IMR-90 (cell line): ENCODE measurements around the gene CREBL2. TPM values are rescaled to one million over a fixed set of nuclear protein-coding genes. Genes with fewer than 3 reads are reported as not detected.

ENCODE experiments used
- ATAC-seq: fragments of 200-7000 bp; cut with Tn5 transposase; 2 replicates; pipeline ENCODE4 v1.9.1; 2020; ENCODE audit warnings: low read depth, mild to moderate bottlenecking, moderate library complexity
- BruUV-seq: library from RNA; stranded (reverse); fragments of 400-500 nt; replicated peaks from 2 replicates; lab custom pipeline; 2021; lab: Mats Ljungman, UMichigan
- CTCF ChIA-PET: fragments of 300-600 bp; formaldehyde crosslinking; extraction: SDS; loops from one replicate; lab custom pipeline; 2021; ENCODE audit warnings: antibody characterized with exemption; lab: Yijun Ruan, JAX
- POLR2A ChIA-PET: fragments of 300-600 bp; sonication (Branson Sonifier 250); formaldehyde crosslinking; loops from one replicate; lab custom pipeline; 2022; ENCODE audit warnings: antibody characterized with exemption; ENCODE audit not compliant: unreplicated experiment; lab: Charles Lee
- DNase-seq: peaks from one replicate; pipeline ENCODE4 v3.0.0; 2013
- H2AFZ ChIP-seq: replicated peaks from 2 replicates; pipeline ENCODE3; 2013; ENCODE audit warnings: low read length, mild to moderate bottlenecking; ENCODE audit not compliant: poor library complexity
- H2AK5ac ChIP-seq: 2 replicates; pipeline ENCODE4 v1.6.1; 2013; ENCODE audit warnings: low read depth, low read length, inconsistent platforms
- H2AK9ac ChIP-seq: replicated peaks from 2 replicates; pipeline ENCODE3; 2013; ENCODE audit warnings: mild to moderate bottlenecking, low read depth, low read length, moderate library complexity; ENCODE audit not compliant: poor library complexity
- H2BK120ac ChIP-seq: 2 replicates; pipeline ENCODE4 v1.6.1; 2013; ENCODE audit warnings: low read depth, low read length, inconsistent platforms
- H2BK15ac ChIP-seq: 3 replicates; pipeline ENCODE4 v1.6.1; 2013; ENCODE audit warnings: low read depth, low read length, inconsistent platforms
- H2BK20ac ChIP-seq: 2 replicates; pipeline ENCODE4 v1.6.1; 2013; ENCODE audit warnings: low read depth, mild to moderate bottlenecking, inconsistent platforms, low read length, moderate library complexity
- H2BK5ac ChIP-seq: 2 replicates; pipeline ENCODE4 v1.6.1; 2013; ENCODE audit warnings: mild to moderate bottlenecking, low read depth, low read length, inconsistent platforms; ENCODE audit not compliant: poor library complexity, severe bottlenecking
- H3K14ac ChIP-seq: replicated peaks from 2 replicates; pipeline ENCODE4 v1.6.1; 2013; ENCODE audit warnings: low read depth, low read length, inconsistent platforms
- H3K18ac ChIP-seq: 2 replicates; pipeline ENCODE4 v1.6.1; 2013; ENCODE audit warnings: low read depth, low read length, control low read depth
- H3K23ac ChIP-seq: 2 replicates; pipeline ENCODE4 v1.6.1; 2013; ENCODE audit warnings: low read depth, low read length, inconsistent platforms
- H3K27ac ChIP-seq: 2 replicates; pipeline ENCODE4 v1.5.1; 2013; ENCODE audit warnings: mild to moderate bottlenecking, control low read depth, low read length; ENCODE audit not compliant: insufficient read depth
- H3K27me3 ChIP-seq: 2 replicates; pipeline ENCODE4 v1.6.1; 2013; ENCODE audit warnings: low read length; ENCODE audit not compliant: control insufficient read depth, insufficient read depth
- H3K36me3 ChIP-seq: 2 replicates; pipeline ENCODE4 v1.6.1; 2013; ENCODE audit warnings: low read length, mixed read lengths; ENCODE audit not compliant: control insufficient read depth, insufficient read depth
- H3K4ac ChIP-seq: 2 replicates; pipeline ENCODE4 v1.6.1; 2013; ENCODE audit warnings: low read depth, low read length, inconsistent platforms
- H3K4me1 ChIP-seq: 2 replicates; pipeline ENCODE4 v1.6.1; 2013; ENCODE audit warnings: low read length, mixed read lengths; ENCODE audit not compliant: control insufficient read depth, insufficient read depth
- H3K4me2 ChIP-seq: 2 replicates; pipeline ENCODE4 v1.6.1; 2013; ENCODE audit warnings: low read depth, mild to moderate bottlenecking, control low read depth, low read length, moderate library complexity
- H3K4me3 ChIP-seq: 2 replicates; pipeline ENCODE4 v1.5.1; 2013; ENCODE audit warnings: low read depth, mild to moderate bottlenecking, control low read depth, low read length, moderate library complexity; ENCODE audit not compliant: insufficient read depth
- H3K56ac ChIP-seq: 2 replicates; pipeline ENCODE4 v1.6.1; 2013; ENCODE audit warnings: low read length, inconsistent platforms; ENCODE audit not compliant: insufficient read depth; ENCODE audit errors: extremely low read depth
- H3K79me1 ChIP-seq, 2 experiments: 2 replicates each; pipeline ENCODE4 v1.6.1; 2013; ENCODE audit warnings: low read length in 2 of 2, inconsistent platforms in 1 of 2, low read depth in 1 of 2
- H3K9ac ChIP-seq: 2 replicates; pipeline ENCODE4 v1.6.1; 2013; ENCODE audit warnings: low read depth, low read length, control low read depth
- H3K9me1 ChIP-seq: 2 replicates; pipeline ENCODE4 v1.6.1; 2013; ENCODE audit warnings: low read length, inconsistent platforms; ENCODE audit not compliant: insufficient read depth
- H3K9me3 ChIP-seq: 2 replicates; pipeline ENCODE4 v1.6.1; 2013; ENCODE audit warnings: low read length; ENCODE audit not compliant: control insufficient read depth, insufficient read depth
- H4K20me1 ChIP-seq: 2 replicates; pipeline ENCODE4 v1.6.1; 2013; ENCODE audit warnings: low read length, inconsistent platforms; ENCODE audit not compliant: insufficient read depth
- H4K5ac ChIP-seq: 2 replicates; pipeline ENCODE4 v1.6.1; 2013; ENCODE audit warnings: mild to moderate bottlenecking, low read depth, low read length, control low read depth
- H4K8ac ChIP-seq, 2 experiments: 2 replicates each; pipeline ENCODE4 v1.6.1; 2013; ENCODE audit warnings: low read depth in 2 of 2, low read length in 2 of 2, control low read depth in 1 of 2, inconsistent platforms in 1 of 2
- H4K91ac ChIP-seq: 2 replicates; pipeline ENCODE4 v1.6.1; 2013; ENCODE audit warnings: low read depth, low read length, inconsistent platforms; ENCODE audit not compliant: insufficient read depth
- BHLHE40 ChIP-seq: fragments of 150-350 bp; IDR thresholded peaks from 2 replicates; pipeline ENCODE4 v1.6.1; 2016; ENCODE audit warnings: mild to moderate bottlenecking, low read depth, low read length
- CEBPB ChIP-seq: IDR thresholded peaks from 2 replicates; pipeline ENCODE4 v1.6.1; 2012; ENCODE audit warnings: low read depth, low read length, improper control_type of control experiment
- CHD1 ChIP-seq: IDR thresholded peaks from 2 replicates; pipeline ENCODE4 v1.6.1; 2012; ENCODE audit warnings: low read depth, low read length, improper control_type of control experiment
- CTCF ChIP-seq: conservative IDR thresholded peaks from 2 replicates; pipeline ENCODE4 v1.5.1; 2012; ENCODE audit warnings: mild to moderate bottlenecking, low read depth, low read length, improper control_type of control experiment
- FOS ChIP-seq: fragments of 150-350 bp; IDR thresholded peaks from 2 replicates; pipeline ENCODE4 v1.6.1; 2016; ENCODE audit warnings: low read depth, low read length
- MAFK ChIP-seq: IDR thresholded peaks from 2 replicates; pipeline ENCODE4 v1.6.1; 2012; ENCODE audit warnings: low read depth, low read length, improper control_type of control experiment
- MAZ ChIP-seq: IDR thresholded peaks from 2 replicates; pipeline ENCODE4 v1.6.1; 2012; ENCODE audit warnings: low read depth, mild to moderate bottlenecking, low read length, improper control_type of control experiment, moderate library complexity, borderline replicate concordance
- MXI1 ChIP-seq: IDR thresholded peaks from 2 replicates; pipeline ENCODE4 v1.6.1; 2012; ENCODE audit warnings: low read depth, mild to moderate bottlenecking, low read length, moderate library complexity, borderline replicate concordance
- NFE2L2 ChIP-seq: fragments of 150-350 bp; IDR thresholded peaks from 2 replicates; pipeline ENCODE4 v1.6.1; 2016; ENCODE audit warnings: low read depth, mild to moderate bottlenecking, low read length
- POLR2A ChIP-seq: IDR thresholded peaks from 2 replicates; pipeline ENCODE4 v1.6.1; 2012; ENCODE audit warnings: mild to moderate bottlenecking, low read depth, low read length
- RAD21 ChIP-seq: IDR thresholded peaks from 2 replicates; pipeline ENCODE4 v1.6.1; 2012; ENCODE audit warnings: low read length, improper control_type of control experiment
- RCOR1 ChIP-seq: IDR thresholded peaks from 2 replicates; pipeline ENCODE4 v1.6.1; 2012; ENCODE audit warnings: mild to moderate bottlenecking, low read length, improper control_type of control experiment; ENCODE audit not compliant: insufficient replicate concordance
- RFX5 ChIP-seq: IDR thresholded peaks from 2 replicates; pipeline ENCODE4 v1.8.0; 2012; ENCODE audit warnings: low read depth, mild to moderate bottlenecking, low read length, moderate library complexity
- SMC3 ChIP-seq: fragments of 150-350 bp; IDR thresholded peaks from 2 replicates; pipeline ENCODE4 v1.6.1; 2016; ENCODE audit warnings: low read depth, mild to moderate bottlenecking, antibody characterized with exemption, low read length, moderate library complexity
- WGBS, 2 experiments: methylation state at CpG; one replicate each; pipeline versions ENCODE4 v1.1.5 to v1.1.7; 2013; ENCODE audit warnings: missing lambda C conversion rate in 2 of 2; ENCODE audit not compliant: insufficient read length in 1 of 2; ENCODE audit errors: extremely low coverage in 2 of 2; 5-methylcytosine and 5-hydroxymethylcytosine counted together
- dilution Hi-C: fragments of 300-500 bp; cut with HindIII; formaldehyde crosslinking; loops from one replicate; pipeline ENCODE4 v1.14.3; 2018; ENCODE audit warnings: low sequenced_read_pairs; ENCODE audit not compliant: unreplicated experiment
- in situ Hi-C: fragments of 300-500 bp; cut with MboI; formaldehyde crosslinking; loops from 3 replicates; pipeline ENCODE4 v1.14.3; 2019; ENCODE audit warnings: low sequenced_read_pairs, inconsistent platforms, mixed read lengths
- intact Hi-C: fragments of 100-400 bp; cut with micrococcal nuclease; formaldehyde crosslinking; loops from 2 replicates; pipeline ENCODE4 v1.10.0; 2022
- polyA plus RNA-seq, 3 experiments: library from polyadenylated mRNA; depleted of rRNA; stranded (reverse); fragments of >200 nt; gene quantifications; 2 replicates each; pipeline ENCODE4 v1.2.3, GENCODE V29; 2012; ENCODE audit warnings: low replicate concordance in 1 of 3
- total RNA-seq: library from RNA; depleted of rRNA; stranded (reverse); fragments of >200 nt; gene quantifications from 2 replicates; pipeline ENCODE4 v1.2.3, GENCODE V29; 2012
- TF ChIP-seq, protein P1 (sequence below): fragments of 150-350 bp; IDR thresholded peaks from 2 replicates; pipeline ENCODE4 v1.6.1; 2016; ENCODE audit warnings: low read depth, mild to moderate bottlenecking, low read length, moderate library complexity, borderline replicate concordance
- TF ChIP-seq, protein P2 (sequence below): fragments of 150-350 bp; IDR thresholded peaks from 2 replicates; pipeline ENCODE4 v1.6.1; 2017; ENCODE audit warnings: mild to moderate bottlenecking, antibody characterized with exemption, low read length, low read depth

CREBL2 gene
- total and polyA plus RNA-seq, 2 of the 4 experiments (the other 2 are of a cell fraction), result 11.5 to 19.0 TPM

GRCh38 chr12:12681061-12681765 lies 69.5 kb downstream of the CREBL2 start:
- Histone ChIP-seq H3K56ac (no peak overlapping the region), H2AK9ac (no peak overlapping the region), H3K4me3 (no peak overlapping the region), H3K18ac (no peak overlapping the region), H4K91ac (no peak overlapping the region), H3K9me3 (no peaks in the 10 kb centered on the region), H2BK5ac (no peak overlapping the region), H3K9me1 (no peaks in the 10 kb centered on the region), H4K5ac (no peak overlapping the region), H3K4me1 (no peaks in the 10 kb centered on the region), H2BK15ac (no peak overlapping the region), H3K27me3 (peaks cover 15% of the 10 kb centered on the region), H2BK120ac (no peak overlapping the region), H3K36me3 (no peaks in the 10 kb centered on the region), H4K20me1 (no peaks in the 10 kb centered on the region), H2BK20ac (no peak overlapping the region), H3K27ac (no peak overlapping the region), H3K23ac (no peak overlapping the region), H4K8ac (no peak overlapping the region), H3K79me1 (no peaks in the 10 kb centered on the region), H2AFZ (no peak overlapping the region), H2AK5ac (no peak overlapping the region), H3K14ac (no peak overlapping the region), H3K4me2 (no peak overlapping the region), H3K4ac (no peak overlapping the region), H3K9ac (no peak overlapping the region)
- intact Hi-C loops (no loop called here), dilution Hi-C loops (no loop called here), in situ Hi-C loops (no loop called here)
- DNase-seq (no peak), ATAC-seq (no peak)
- BruUV-seq, result no TSS peak
- WGBS, 2 experiments, result 53% methylated on average over 2 of the region's 5 CpGs; no CpG with 5 or more reads in 1 of the 2 experiments
- ChIA-PET CTCF (no interaction called here), POLR2A (no interaction called here)
- TF ChIP-seq POLR2A (no peak), NFE2L2 (no peak), BHLHE40 (no peak), MXI1 (no peak), CEBPB (no peak), RAD21 (no peak), SMC3 (no peak), CHD1 (no peak), MAZ (no peak), RCOR1 (no peak), MAFK (no peak), FOS (no peak), RFX5 (no peak), CTCF (no peak)
- TF ChIP-seq, protein P1, sequence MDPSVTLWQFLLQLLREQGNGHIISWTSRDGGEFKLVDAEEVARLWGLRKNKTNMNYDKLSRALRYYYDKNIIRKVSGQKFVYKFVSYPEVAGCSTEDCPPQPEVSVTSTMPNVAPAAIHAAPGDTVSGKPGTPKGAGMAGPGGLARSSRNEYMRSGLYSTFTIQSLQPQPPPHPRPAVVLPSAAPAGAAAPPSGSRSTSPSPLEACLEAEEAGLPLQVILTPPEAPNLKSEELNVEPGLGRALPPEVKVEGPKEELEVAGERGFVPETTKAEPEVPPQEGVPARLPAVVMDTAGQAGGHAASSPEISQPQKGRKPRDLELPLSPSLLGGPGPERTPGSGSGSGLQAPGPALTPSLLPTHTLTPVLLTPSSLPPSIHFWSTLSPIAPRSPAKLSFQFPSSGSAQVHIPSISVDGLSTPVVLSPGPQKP, result no peak
- TF ChIP-seq, protein P2, sequence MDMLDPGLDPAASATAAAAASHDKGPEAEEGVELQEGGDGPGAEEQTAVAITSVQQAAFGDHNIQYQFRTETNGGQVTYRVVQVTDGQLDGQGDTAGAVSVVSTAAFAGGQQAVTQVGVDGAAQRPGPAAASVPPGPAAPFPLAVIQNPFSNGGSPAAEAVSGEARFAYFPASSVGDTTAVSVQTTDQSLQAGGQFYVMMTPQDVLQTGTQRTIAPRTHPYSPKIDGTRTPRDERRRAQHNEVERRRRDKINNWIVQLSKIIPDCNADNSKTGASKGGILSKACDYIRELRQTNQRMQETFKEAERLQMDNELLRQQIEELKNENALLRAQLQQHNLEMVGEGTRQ, result no peak
